Fibroblast of lung (primary cell): ENCODE results near the gene PSMD11. TPM values are rescaled to one million over a fixed set of nuclear protein-coding genes. Genes with fewer than 3 reads are reported as not detected.
"Not testable (repeated sequence)": the region's sequence is repeated elsewhere in the genome, so short reads cannot be mapped to it uniquely, and the experiment has no call there.

ENCODE experiments used
- DNase-seq, 2 donors: peaks; one replicate each; pipeline versions ENCODE4 v3.0.0 to v3.0.0-alpha.2; 2010; ENCODE audit warnings: low read depth in 2 of 2
- H2AFZ ChIP-seq: 2 replicates; pipeline ENCODE4 v1.5.1; 2012; ENCODE audit warnings: low read length, control low read depth, inconsistent platforms
- H3K27ac ChIP-seq: 2 replicates; pipeline ENCODE4 v1.5.1; 2011; ENCODE audit warnings: low read length, control low read depth; ENCODE audit not compliant: insufficient read depth
- H3K27me3 ChIP-seq: 2 replicates; pipeline ENCODE4 v1.5.1; 2011; ENCODE audit warnings: mild to moderate bottlenecking, low read length; ENCODE audit not compliant: control insufficient read depth, insufficient read depth
- H3K36me3 ChIP-seq: 2 replicates; pipeline ENCODE4 v1.5.1; 2011; ENCODE audit warnings: low read length; ENCODE audit not compliant: control insufficient read depth, insufficient read depth
- H3K4me1 ChIP-seq: 2 replicates; pipeline ENCODE4 v1.5.1; 2011; ENCODE audit warnings: low read length; ENCODE audit not compliant: control insufficient read depth, insufficient read depth; ENCODE audit errors: extremely low read depth
- H3K4me2 ChIP-seq: 2 replicates; pipeline ENCODE4 v1.5.1; 2011; ENCODE audit warnings: low read length, control low read depth; ENCODE audit not compliant: insufficient read depth; ENCODE audit errors: extremely low read depth
- H3K4me3 ChIP-seq, 4 experiments: fragments of 200-600 bp in 1 of 4; sonication (generic) in 1 of 4; replicated peaks in 1 of 4; 2 replicates each; pipeline ENCODE4 v1.5.1; 2011 to 2016; ENCODE audit warnings: low read length in 4 of 4, low read depth in 3 of 4, mild to moderate bottlenecking in 3 of 4, control low read depth in 2 of 4, inconsistent platforms in 1 of 4, mixed read lengths in 1 of 4; ENCODE audit not compliant: insufficient read depth in 1 of 4; ENCODE audit errors: control extremely low read depth in 1 of 4
- H3K79me2 ChIP-seq: 2 replicates; pipeline ENCODE4 v1.5.1; 2012; ENCODE audit warnings: mild to moderate bottlenecking, low read length, inconsistent platforms; ENCODE audit not compliant: control insufficient read depth, insufficient read depth
- H3K9ac ChIP-seq: 2 replicates; pipeline ENCODE4 v1.5.1; 2011; ENCODE audit warnings: mild to moderate bottlenecking, low read length, control low read depth; ENCODE audit not compliant: insufficient read depth
- H3K9me3 ChIP-seq: 2 replicates; pipeline ENCODE4 v1.5.1; 2012; ENCODE audit warnings: low read depth, low read length; ENCODE audit not compliant: control insufficient read depth, insufficient read depth
- H4K20me1 ChIP-seq: 2 replicates; pipeline ENCODE4 v1.5.1; 2011; ENCODE audit warnings: low read length; ENCODE audit not compliant: control insufficient read depth, insufficient read depth; ENCODE audit errors: extremely low read depth
- EZH2 ChIP-seq: IDR thresholded peaks from 2 replicates; pipeline ENCODE4 v1.5.1; 2012; ENCODE audit warnings: low read length, control low read depth, mild to moderate bottlenecking; ENCODE audit errors: missing control alignments
- polyA plus RNA-seq, 2 donors: library from polyadenylated mRNA; depleted of rRNA in 1 of 2; stranded (reverse) in 1 of 2; unstranded in 1 of 2; fragments of >200 nt; gene quantifications; 2 replicates each; pipeline ENCODE4 v1.2.1, GENCODE V29; 2011 to 2012; ENCODE audit warnings: missing spikeins in 1 of 2
- total RNA-seq: library from RNA; depleted of rRNA; stranded (reverse); fragments of >200 nt; gene quantifications from 2 replicates; pipeline ENCODE4 v1.2.1, GENCODE V29; 2014
- TF ChIP-seq, protein P1 (sequence below), 2 donors: IDR thresholded peaks in 1 of 2; conservative IDR thresholded peaks in 1 of 2; 1 replicate in 1 of 2; 2 replicates in 1 of 2; pipeline ENCODE4 v1.5.1; 2011 to 2012; ENCODE audit warnings: low read length in 2 of 2, control low read depth in 1 of 2, inconsistent platforms in 1 of 2, low read depth in 1 of 2, mild to moderate bottlenecking in 1 of 2

PSMD11 gene
- total and polyA plus RNA-seq, 2 donors (not counting 1 experiment from before 2014, with no cell fraction given) = 74.1 to 77.9 TPM

DNA sequence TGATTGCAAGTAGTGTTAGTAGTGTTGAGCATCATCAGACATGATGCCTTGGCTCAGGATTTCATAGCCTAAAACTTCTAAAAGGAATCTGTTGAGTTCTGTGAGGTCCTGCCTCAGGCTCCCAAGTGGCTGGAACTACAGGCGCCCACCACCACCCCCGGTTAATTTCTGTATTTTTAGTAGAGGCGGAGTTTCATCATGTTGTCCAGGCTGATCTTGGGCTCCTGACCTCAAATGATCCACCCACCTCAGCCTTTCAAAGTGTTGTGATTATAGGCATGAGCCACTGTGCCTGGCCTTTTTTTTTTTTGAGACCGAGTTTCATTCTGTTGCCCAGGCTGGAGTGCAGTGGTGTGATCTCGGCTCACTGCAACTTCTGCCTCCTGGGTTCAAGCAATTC, 5.7 kb downstream of the PSMD11 start:
- H3K79me2 ChIP-seq = peaks cover 62% of the 10 kb centered on the region
- no peaks in the 10 kb centered on the region for H3K4me1 ChIP-seq
- no peak overlapping the region for H3K4me3 ChIP-seq
- H3K36me3 ChIP-seq = peaks cover 13% of the 10 kb centered on the region
- TF ChIP-seq, protein P1, sequence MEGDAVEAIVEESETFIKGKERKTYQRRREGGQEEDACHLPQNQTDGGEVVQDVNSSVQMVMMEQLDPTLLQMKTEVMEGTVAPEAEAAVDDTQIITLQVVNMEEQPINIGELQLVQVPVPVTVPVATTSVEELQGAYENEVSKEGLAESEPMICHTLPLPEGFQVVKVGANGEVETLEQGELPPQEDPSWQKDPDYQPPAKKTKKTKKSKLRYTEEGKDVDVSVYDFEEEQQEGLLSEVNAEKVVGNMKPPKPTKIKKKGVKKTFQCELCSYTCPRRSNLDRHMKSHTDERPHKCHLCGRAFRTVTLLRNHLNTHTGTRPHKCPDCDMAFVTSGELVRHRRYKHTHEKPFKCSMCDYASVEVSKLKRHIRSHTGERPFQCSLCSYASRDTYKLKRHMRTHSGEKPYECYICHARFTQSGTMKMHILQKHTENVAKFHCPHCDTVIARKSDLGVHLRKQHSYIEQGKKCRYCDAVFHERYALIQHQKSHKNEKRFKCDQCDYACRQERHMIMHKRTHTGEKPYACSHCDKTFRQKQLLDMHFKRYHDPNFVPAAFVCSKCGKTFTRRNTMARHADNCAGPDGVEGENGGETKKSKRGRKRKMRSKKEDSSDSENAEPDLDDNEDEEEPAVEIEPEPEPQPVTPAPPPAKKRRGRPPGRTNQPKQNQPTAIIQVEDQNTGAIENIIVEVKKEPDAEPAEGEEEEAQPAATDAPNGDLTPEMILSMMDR (conservative IDR thresholded peaks at IDR 0.05 in 1 of 2, IDR thresholded peaks at IDR 0.05 in 1 of 2; ENCODE audit: low read depth in 1 of 2, low read length in 2 of 2) = no peak
- no peak for TF ChIP-seq EZH2
- no peak for DNase-seq
- H3K9ac ChIP-seq = no peak overlapping the region
- no peak overlapping the region for H2AFZ ChIP-seq
- no peaks in the 10 kb centered on the region for H3K27me3 ChIP-seq
- H3K27ac ChIP-seq = no peak overlapping the region
- peaks cover 2% of the 10 kb centered on the region for H4K20me1 ChIP-seq
- no peaks in the 10 kb centered on the region for H3K9me3 ChIP-seq
- H3K4me2 ChIP-seq = no peak overlapping the region

DNA sequence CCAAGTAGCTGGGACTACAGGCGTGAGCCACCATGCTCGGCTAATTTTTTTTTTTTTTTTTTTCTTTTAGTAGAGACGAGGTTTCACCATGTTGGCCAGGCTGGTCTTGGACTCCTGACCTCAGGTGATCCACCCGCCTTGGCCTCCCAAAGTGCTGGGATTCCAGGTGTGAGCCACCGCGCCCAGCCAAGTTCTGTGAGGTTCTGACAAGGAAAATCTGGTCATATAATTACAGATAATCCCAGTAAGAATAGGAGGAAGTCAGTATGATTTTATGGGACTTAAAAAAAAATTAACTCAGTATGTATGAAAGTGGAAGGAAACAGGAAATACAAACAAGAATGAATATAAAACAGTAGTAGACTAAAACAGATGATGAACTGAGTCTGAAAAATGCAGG, 6.1 kb downstream of the PSMD11 start:
- not testable (repeated sequence) for H3K4me2 ChIP-seq, H3K4me1 ChIP-seq, H3K27me3 ChIP-seq, H3K27ac ChIP-seq, H2AFZ ChIP-seq, H3K4me3 ChIP-seq, H4K20me1 ChIP-seq, DNase-seq, H3K9ac ChIP-seq, H3K9me3 ChIP-seq
- peaks cover 14% of the 10 kb centered on the region for H3K36me3 ChIP-seq
- peaks cover 60% of the 10 kb centered on the region for H3K79me2 ChIP-seq

DNA sequence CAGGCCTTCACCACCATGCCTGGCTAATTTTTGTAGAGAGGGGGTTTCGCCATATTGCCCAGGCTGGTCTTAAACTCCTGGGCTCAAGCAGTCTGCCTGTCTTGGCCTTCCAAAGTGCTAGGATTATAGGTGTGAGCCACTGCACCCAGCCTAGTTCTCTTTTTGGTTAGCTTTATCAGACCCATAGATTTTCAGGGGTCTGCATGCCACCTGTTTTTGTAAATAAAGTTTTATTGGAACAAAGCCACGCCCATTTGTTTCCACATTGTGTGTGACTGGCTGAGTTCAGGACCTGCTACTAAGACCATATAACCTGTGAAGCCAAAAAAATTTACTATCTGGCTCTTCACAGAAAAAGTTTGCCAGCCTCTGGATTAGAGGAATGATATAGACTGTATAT, 7.6 kb downstream of the PSMD11 start:
- H3K36me3 ChIP-seq = peaks cover 15% of the 10 kb centered on the region
- H3K27me3 ChIP-seq = no peaks in the 10 kb centered on the region
- no peaks in the 10 kb centered on the region for H3K4me1 ChIP-seq
- no peaks in the 10 kb centered on the region for H3K9me3 ChIP-seq
- H3K9ac ChIP-seq = no peak overlapping the region
- no peak overlapping the region for H3K4me2 ChIP-seq
- no peak overlapping the region for H3K4me3 ChIP-seq
- H2AFZ ChIP-seq = no peak overlapping the region
- DNase-seq = no peak
- no peaks in the 10 kb centered on the region for H4K20me1 ChIP-seq
- TF ChIP-seq, protein P1 (conservative IDR thresholded peaks at IDR 0.05 in 1 of 2, IDR thresholded peaks at IDR 0.05 in 1 of 2; ENCODE audit: low read depth in 1 of 2, low read length in 2 of 2) = no peak
- no peak for TF ChIP-seq EZH2
- H3K27ac ChIP-seq = no peak overlapping the region
- peaks cover 46% of the 10 kb centered on the region for H3K79me2 ChIP-seq
